ENCODE data around the gene SLC38A10. TPM values are rescaled to one million over a fixed set of nuclear protein-coding genes. Genes with fewer than 3 reads are reported as not detected.

Gene SLC38A10
- total RNA-seq, 1 experiment from 2014 or later = 109 TPM

GRCh38 chr17:81212365-81212764 lies 82.7 kb downstream of the SLC38A10 start:
- Histone ChIP-seq H3K79me2 (ENCODE audit: insufficient read depth, low read length) (no peaks in the 10 kb centered on the region), H3K9me3 (ENCODE audit: control insufficient read depth in 1 of 2, insufficient read depth in 1 of 2, low read depth in 1 of 2, low read length in 2 of 2) (no peaks in the 10 kb centered on the region), H3K27ac (ENCODE audit: low read depth, low read length) (no peak overlapping the region), H3K36me3 (ENCODE audit: control insufficient read depth in 1 of 2, insufficient read depth in 2 of 2, low read length in 2 of 2) (no peaks in the 10 kb centered on the region; a peak in 1 of 4 replicates), H3K4me3 (replicated peaks in 1 of 2; ENCODE audit: low read depth in 1 of 2, low read length in 2 of 2) (no peak overlapping the region), H3K27me3 (ENCODE audit: insufficient read depth, low read length) (no peaks in the 10 kb centered on the region), H3K9me2 (ENCODE audit: insufficient read depth) (no peaks in the 10 kb centered on the region), H3K9ac (ENCODE audit: low read length) (no peak overlapping the region), H3K4me1 (ENCODE audit: control insufficient read depth in 1 of 2, insufficient read depth in 2 of 2, low read length in 2 of 2) (no peaks in the 10 kb centered on the region), H3K4me2 (ENCODE audit: low read length) (no peak overlapping the region), H2AFZ (ENCODE audit: low read depth, low read length, poor library complexity, severe bottlenecking) (no peak overlapping the region), H4K20me1 (ENCODE audit: insufficient read depth) (no peaks in the 10 kb centered on the region)
- ATAC-seq (no peak), DNase-seq (ENCODE audit: low read depth, low spot score) (no peak)
- POLR2A ChIA-PET = no interaction called here
- RAD21 ChIA-PET (ENCODE audit: low non-redundant PET in 1 of 2, low total read pairs in 2 of 2, uncharacterized antibody in 2 of 2, unreplicated experiment in 2 of 2) = no interaction called here
- no TSS peak for BruUV-seq (replicated peaks)
- CTCF ChIA-PET = no interaction called here
- TF ChIP-seq, protein P1, sequence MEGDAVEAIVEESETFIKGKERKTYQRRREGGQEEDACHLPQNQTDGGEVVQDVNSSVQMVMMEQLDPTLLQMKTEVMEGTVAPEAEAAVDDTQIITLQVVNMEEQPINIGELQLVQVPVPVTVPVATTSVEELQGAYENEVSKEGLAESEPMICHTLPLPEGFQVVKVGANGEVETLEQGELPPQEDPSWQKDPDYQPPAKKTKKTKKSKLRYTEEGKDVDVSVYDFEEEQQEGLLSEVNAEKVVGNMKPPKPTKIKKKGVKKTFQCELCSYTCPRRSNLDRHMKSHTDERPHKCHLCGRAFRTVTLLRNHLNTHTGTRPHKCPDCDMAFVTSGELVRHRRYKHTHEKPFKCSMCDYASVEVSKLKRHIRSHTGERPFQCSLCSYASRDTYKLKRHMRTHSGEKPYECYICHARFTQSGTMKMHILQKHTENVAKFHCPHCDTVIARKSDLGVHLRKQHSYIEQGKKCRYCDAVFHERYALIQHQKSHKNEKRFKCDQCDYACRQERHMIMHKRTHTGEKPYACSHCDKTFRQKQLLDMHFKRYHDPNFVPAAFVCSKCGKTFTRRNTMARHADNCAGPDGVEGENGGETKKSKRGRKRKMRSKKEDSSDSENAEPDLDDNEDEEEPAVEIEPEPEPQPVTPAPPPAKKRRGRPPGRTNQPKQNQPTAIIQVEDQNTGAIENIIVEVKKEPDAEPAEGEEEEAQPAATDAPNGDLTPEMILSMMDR (IDR thresholded peaks at IDR 0.05 in 2 of 3, conservative IDR thresholded peaks at IDR 0.05 in 1 of 3; ENCODE audit: borderline replicate concordance in 1 of 3, insufficient read depth in 1 of 3, low read depth in 2 of 3, low read length in 2 of 3) = no peak
- TF ChIP-seq SP1 (IDR thresholded peaks at IDR 0.05; ENCODE audit: low read depth) = no peak
- no peak for TF ChIP-seq EGR1 (IDR thresholded peaks at IDR 0.05; ENCODE audit: low read depth)
- TF ChIP-seq EZH2 (IDR thresholded peaks at IDR 0.05) = no peak
- TF ChIP-seq, protein P2, sequence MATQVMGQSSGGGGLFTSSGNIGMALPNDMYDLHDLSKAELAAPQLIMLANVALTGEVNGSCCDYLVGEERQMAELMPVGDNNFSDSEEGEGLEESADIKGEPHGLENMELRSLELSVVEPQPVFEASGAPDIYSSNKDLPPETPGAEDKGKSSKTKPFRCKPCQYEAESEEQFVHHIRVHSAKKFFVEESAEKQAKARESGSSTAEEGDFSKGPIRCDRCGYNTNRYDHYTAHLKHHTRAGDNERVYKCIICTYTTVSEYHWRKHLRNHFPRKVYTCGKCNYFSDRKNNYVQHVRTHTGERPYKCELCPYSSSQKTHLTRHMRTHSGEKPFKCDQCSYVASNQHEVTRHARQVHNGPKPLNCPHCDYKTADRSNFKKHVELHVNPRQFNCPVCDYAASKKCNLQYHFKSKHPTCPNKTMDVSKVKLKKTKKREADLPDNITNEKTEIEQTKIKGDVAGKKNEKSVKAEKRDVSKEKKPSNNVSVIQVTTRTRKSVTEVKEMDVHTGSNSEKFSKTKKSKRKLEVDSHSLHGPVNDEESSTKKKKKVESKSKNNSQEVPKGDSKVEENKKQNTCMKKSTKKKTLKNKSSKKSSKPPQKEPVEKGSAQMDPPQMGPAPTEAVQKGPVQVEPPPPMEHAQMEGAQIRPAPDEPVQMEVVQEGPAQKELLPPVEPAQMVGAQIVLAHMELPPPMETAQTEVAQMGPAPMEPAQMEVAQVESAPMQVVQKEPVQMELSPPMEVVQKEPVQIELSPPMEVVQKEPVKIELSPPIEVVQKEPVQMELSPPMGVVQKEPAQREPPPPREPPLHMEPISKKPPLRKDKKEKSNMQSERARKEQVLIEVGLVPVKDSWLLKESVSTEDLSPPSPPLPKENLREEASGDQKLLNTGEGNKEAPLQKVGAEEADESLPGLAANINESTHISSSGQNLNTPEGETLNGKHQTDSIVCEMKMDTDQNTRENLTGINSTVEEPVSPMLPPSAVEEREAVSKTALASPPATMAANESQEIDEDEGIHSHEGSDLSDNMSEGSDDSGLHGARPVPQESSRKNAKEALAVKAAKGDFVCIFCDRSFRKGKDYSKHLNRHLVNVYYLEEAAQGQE (IDR thresholded peaks at IDR 0.05; ENCODE audit: low read depth) = no peak
- TF ChIP-seq RAD21 (IDR thresholded peaks at IDR 0.05; ENCODE audit: low read depth) = no peak
- TF ChIP-seq CEBPB (IDR thresholded peaks at IDR 0.05; ENCODE audit: low read depth) = no peak
- no peak for TF ChIP-seq YY1 (IDR thresholded peaks at IDR 0.05; ENCODE audit: extremely low read depth, insufficient replicate concordance, low read depth, low read length)
- no peak for TF ChIP-seq ZNF274 (IDR thresholded peaks at IDR 0.05; ENCODE audit: low read depth, low read length)
- no peak for TF ChIP-seq ATF3 (IDR thresholded peaks at IDR 0.05)
- no peak for TF ChIP-seq SRF (IDR thresholded peaks at IDR 0.05; ENCODE audit: low read depth)
- no peak for TF ChIP-seq CBX3 (IDR thresholded peaks at IDR 0.05; ENCODE audit: low read depth)
- no peak for TF ChIP-seq ZBTB33 (IDR thresholded peaks at IDR 0.05; ENCODE audit: extremely low read depth, insufficient replicate concordance, low read length)
- TF ChIP-seq JUND (IDR thresholded peaks at IDR 0.05) = no peak
- TF ChIP-seq EZH2phosphoT487 (IDR thresholded peaks at IDR 0.05; ENCODE audit: borderline replicate concordance) = no peak
- TF ChIP-seq POLR2AphosphoS5 (IDR thresholded peaks at IDR 0.05; ENCODE audit: low read depth, low read length) = no peak
- no peak for TF ChIP-seq SIN3A (IDR thresholded peaks at IDR 0.05; ENCODE audit: low read depth)
- intact Hi-C loops (cut with micrococcal nuclease) = no loop called here
